ENCODE measurements around the gene QPCT. TPM values are rescaled to one million over a fixed set of nuclear protein-coding genes. Genes with fewer than 3 reads are reported as not detected.

The QPCT gene
- total and polyA plus RNA-seq, 2 of the 4 experiments (the other 2 are of a cell fraction): 1.9 to 2.2 TPM

GRCh38 chr2:37340637-37341036, 3.8 kb upstream of the QPCT start:
- H4K91ac ChIP-seq (ENCODE audit: insufficient read depth, low read depth, low read length): no peak overlapping the region
- intact Hi-C loops (cut with micrococcal nuclease) (no loop called here), dilution Hi-C loops (cut with HindIII; ENCODE audit: low sequenced_read_pairs, unreplicated experiment) (no loop called here), in situ Hi-C loops (cut with MboI; ENCODE audit: low sequenced_read_pairs) (no loop called here)
- no peaks in the 10 kb centered on the region; the same call in 1 of the 2 replicates for H3K27me3 ChIP-seq (ENCODE audit: control insufficient read depth, insufficient read depth, low read length)
- no peak overlapping the region for H3K4ac ChIP-seq (ENCODE audit: low read depth, low read length)
- ATAC-seq (ENCODE audit: low read depth): no peak
- no peaks in the 10 kb centered on the region for H3K9me3 ChIP-seq (ENCODE audit: control insufficient read depth, insufficient read depth, low read length)
- TF ChIP-seq NFE2L2 (IDR thresholded peaks at IDR 0.05; ENCODE audit: low read depth, low read length) (no peak), CEBPB (IDR thresholded peaks at IDR 0.05; ENCODE audit: low read depth, low read length) (no peak), USF2 (IDR thresholded peaks at IDR 0.05; ENCODE audit: low read depth, low read length) (no peak), POLR2A (IDR thresholded peaks at IDR 0.05; ENCODE audit: low read depth, low read length) (no peak), RCOR1 (IDR thresholded peaks at IDR 0.05; ENCODE audit: insufficient replicate concordance, low read length) (no peak), RFX5 (IDR thresholded peaks at IDR 0.05; ENCODE audit: low read depth, low read length) (no peak)
- no peak overlapping the region for H2AFZ ChIP-seq (replicated peaks; ENCODE audit: low read length, poor library complexity)
- no peak overlapping the region for H3K4me2 ChIP-seq (ENCODE audit: low read depth, low read length)
- H3K4me3 ChIP-seq (ENCODE audit: insufficient read depth, low read depth, low read length): no peak overlapping the region
- no peak overlapping the region for H2BK120ac ChIP-seq (ENCODE audit: low read depth, low read length)
- no peak overlapping the region for H2AK9ac ChIP-seq (replicated peaks; ENCODE audit: low read depth, low read length, poor library complexity)
- no peak overlapping the region for H2BK20ac ChIP-seq (ENCODE audit: low read depth, low read length)
- H3K9me1 ChIP-seq (ENCODE audit: insufficient read depth, low read length): no peaks in the 10 kb centered on the region
- H3K36me3 ChIP-seq (ENCODE audit: control insufficient read depth, insufficient read depth, low read length): no peaks in the 10 kb centered on the region
- H4K5ac ChIP-seq (ENCODE audit: low read depth, low read length): no peak overlapping the region
- H2BK5ac ChIP-seq (ENCODE audit: low read depth, low read length, poor library complexity, severe bottlenecking): no peak overlapping the region
- WGBS, 2 experiments (ENCODE audit: extremely low coverage in 2 of 2, insufficient read length in 1 of 2): no CpG with 5 or more reads among the region's 3 CpGs
- CTCF ChIA-PET: no interaction called here
- BruUV-seq (replicated peaks): no TSS peak
- H3K18ac ChIP-seq (ENCODE audit: low read depth, low read length): no peak overlapping the region
- no peak overlapping the region for H4K8ac ChIP-seq (ENCODE audit: low read depth in 2 of 2, low read length in 2 of 2)
- no peak for DNase-seq
- no peak overlapping the region for H3K23ac ChIP-seq (ENCODE audit: low read depth, low read length)
- H3K14ac ChIP-seq (replicated peaks; ENCODE audit: low read depth, low read length): no peak overlapping the region
- H2AK5ac ChIP-seq (ENCODE audit: low read depth, low read length): no peak overlapping the region
- no peak overlapping the region for H2BK15ac ChIP-seq (ENCODE audit: low read depth, low read length)
- no peak overlapping the region for H3K56ac ChIP-seq (ENCODE audit: extremely low read depth, insufficient read depth, low read length)
- H3K4me1 ChIP-seq (ENCODE audit: control insufficient read depth, insufficient read depth, low read length): no peaks in the 10 kb centered on the region; the same call in 1 of the 2 replicates
- H4K20me1 ChIP-seq (ENCODE audit: insufficient read depth, low read length): no peaks in the 10 kb centered on the region
- POLR2A ChIA-PET (ENCODE audit: unreplicated experiment): no interaction called here
- no peaks in the 10 kb centered on the region for H3K79me1 ChIP-seq (ENCODE audit: low read depth in 1 of 2, low read length in 2 of 2)
- no peak overlapping the region for H3K9ac ChIP-seq (ENCODE audit: low read depth, low read length)
- H3K27ac ChIP-seq (ENCODE audit: insufficient read depth, low read length): no peak overlapping the region

Data from IMR-90 (cell line).